Cardiac atrium fibroblast (primary cell): ENCODE measurements around the gene TMEM121. TPM values are rescaled to one million over a fixed set of nuclear protein-coding genes. Genes with fewer than 3 reads are reported as not detected.

Experiments used
- total RNA-seq: library from RNA; depleted of rRNA; stranded (reverse); fragments of >200 nt; gene quantifications from 2 replicates; pipeline ENCODE4 v1.2.3, GENCODE V29; 2015

TMEM121 gene
- total RNA-seq: 6.2 and 9.4 TPM in 2 replicates

GRCh38 chr14:105525861-105526775 is at the start of gene TMEM121:
TSS of gene TMEM121 (plus strand) at chr14:105526583. CDS start at chr14:105528835, 2,252 bp downstream.

GRCh38 chr14:105486163-105486973 is 40.0 kb upstream of the TMEM121 start, which contains the start of gene CRIP1:
TSS of gene CRIP1 (plus strand) at chr14:105486886. CDS start at chr14:105487260, 374 bp downstream.

GRCh38 chr14:105490572-105491365 is 35.6 kb upstream of the TMEM121 start, which contains the start of gene TEDC1:
TSS of gene TEDC1 (plus strand) at chr14:105491246. CDS start at chr14:105491376, 130 bp downstream.

Other genes starting within 250 kb of the TMEM121 start
- gene BRF1, start 225.6 kb upstream of the TMEM121 start, total RNA-seq: 32.7 and 40.8 TPM in 2 replicates
- gene PACS2, start 211.8 kb upstream of the TMEM121 start, total RNA-seq: 35.2 and 61.7 TPM in 2 replicates
- 0.18 TPM in 1 of 2 replicates, not detected in the other for gene TEX22, start 128.0 kb upstream of the TMEM121 start, total RNA-seq
- gene MTA1, start 106.8 kb upstream of the TMEM121 start, total RNA-seq: 32.2 and 49.5 TPM in 2 replicates
- gene CRIP2, start 51.8 kb upstream of the TMEM121 start, total RNA-seq: 242 and 285 TPM in 2 replicates
- 2.9 and 18.4 TPM in 2 replicates for gene CRIP1, start 39.7 kb upstream of the TMEM121 start, total RNA-seq
- gene TEDC1, start 35.3 kb upstream of the TMEM121 start, total RNA-seq: 7.6 and 7.9 TPM in 2 replicates